ENCODE measurements around the gene COPG1.

The COPG1 gene

DNA sequence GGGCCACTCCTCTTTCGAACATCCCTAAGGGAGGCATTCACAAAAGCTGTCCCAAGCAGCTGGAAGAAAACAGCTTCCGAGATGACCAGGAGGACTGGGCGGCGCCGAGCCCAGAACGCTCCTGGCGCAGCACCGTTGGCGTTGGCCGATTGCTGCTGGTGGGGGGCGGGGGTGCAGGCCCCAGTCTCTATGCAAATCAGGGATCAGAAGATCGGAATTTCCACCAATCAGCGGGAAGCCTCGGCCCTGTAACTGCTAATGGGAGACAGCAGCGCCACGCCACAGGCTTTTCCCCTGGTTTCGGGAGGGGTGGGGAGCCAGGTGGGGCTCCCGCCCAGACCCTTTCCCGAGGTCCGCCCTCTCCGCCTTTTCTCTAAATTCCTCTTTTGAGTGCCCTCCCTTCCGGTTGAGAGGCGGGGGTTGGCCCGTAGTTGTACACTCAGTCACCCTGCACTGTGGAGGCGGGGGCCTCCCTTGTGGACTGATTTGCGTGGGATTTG, 56.2 kb downstream of the COPG1 start:
- TF ChIP-seq, protein P1, sequence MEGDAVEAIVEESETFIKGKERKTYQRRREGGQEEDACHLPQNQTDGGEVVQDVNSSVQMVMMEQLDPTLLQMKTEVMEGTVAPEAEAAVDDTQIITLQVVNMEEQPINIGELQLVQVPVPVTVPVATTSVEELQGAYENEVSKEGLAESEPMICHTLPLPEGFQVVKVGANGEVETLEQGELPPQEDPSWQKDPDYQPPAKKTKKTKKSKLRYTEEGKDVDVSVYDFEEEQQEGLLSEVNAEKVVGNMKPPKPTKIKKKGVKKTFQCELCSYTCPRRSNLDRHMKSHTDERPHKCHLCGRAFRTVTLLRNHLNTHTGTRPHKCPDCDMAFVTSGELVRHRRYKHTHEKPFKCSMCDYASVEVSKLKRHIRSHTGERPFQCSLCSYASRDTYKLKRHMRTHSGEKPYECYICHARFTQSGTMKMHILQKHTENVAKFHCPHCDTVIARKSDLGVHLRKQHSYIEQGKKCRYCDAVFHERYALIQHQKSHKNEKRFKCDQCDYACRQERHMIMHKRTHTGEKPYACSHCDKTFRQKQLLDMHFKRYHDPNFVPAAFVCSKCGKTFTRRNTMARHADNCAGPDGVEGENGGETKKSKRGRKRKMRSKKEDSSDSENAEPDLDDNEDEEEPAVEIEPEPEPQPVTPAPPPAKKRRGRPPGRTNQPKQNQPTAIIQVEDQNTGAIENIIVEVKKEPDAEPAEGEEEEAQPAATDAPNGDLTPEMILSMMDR (IDR thresholded peaks at IDR 0.05; ENCODE audit: extremely low read depth, insufficient read depth, missing control alignments): no peak
- in situ Hi-C loops (cut with MboI; ENCODE audit: low pct_unique_long_range_greater_than_20kb, low sequenced_read_pairs, unreplicated experiment): no loop called here
- peak; percentile 49 for DNase-seq (ENCODE audit: low spot score)

DNA sequence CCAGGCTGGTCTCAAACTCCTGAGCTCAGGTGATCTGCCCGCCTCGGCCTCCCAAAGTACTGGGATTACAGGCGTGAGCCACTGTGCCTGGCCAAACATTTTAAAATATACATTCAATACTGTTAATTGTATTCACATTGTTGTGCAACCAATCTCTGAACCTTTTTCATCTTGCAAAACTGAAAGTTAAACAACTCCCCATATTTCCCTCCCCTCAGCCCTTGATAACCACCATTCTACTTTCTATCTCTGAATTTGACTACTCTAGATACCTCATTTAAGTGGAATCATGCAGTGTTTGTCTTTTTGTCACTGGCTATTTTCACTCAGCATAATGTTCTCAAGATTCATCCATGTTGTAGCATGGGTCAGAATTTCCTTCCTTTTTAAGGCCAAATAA, 59.2 kb downstream of the COPG1 start:
- peak; percentile 37 for DNase-seq (ENCODE audit: low spot score)
- TF ChIP-seq, protein P1 (IDR thresholded peaks at IDR 0.05; ENCODE audit: extremely low read depth, insufficient read depth, missing control alignments): no peak
- in situ Hi-C loops (cut with MboI; ENCODE audit: low pct_unique_long_range_greater_than_20kb, low sequenced_read_pairs, unreplicated experiment): no loop called here

DNA sequence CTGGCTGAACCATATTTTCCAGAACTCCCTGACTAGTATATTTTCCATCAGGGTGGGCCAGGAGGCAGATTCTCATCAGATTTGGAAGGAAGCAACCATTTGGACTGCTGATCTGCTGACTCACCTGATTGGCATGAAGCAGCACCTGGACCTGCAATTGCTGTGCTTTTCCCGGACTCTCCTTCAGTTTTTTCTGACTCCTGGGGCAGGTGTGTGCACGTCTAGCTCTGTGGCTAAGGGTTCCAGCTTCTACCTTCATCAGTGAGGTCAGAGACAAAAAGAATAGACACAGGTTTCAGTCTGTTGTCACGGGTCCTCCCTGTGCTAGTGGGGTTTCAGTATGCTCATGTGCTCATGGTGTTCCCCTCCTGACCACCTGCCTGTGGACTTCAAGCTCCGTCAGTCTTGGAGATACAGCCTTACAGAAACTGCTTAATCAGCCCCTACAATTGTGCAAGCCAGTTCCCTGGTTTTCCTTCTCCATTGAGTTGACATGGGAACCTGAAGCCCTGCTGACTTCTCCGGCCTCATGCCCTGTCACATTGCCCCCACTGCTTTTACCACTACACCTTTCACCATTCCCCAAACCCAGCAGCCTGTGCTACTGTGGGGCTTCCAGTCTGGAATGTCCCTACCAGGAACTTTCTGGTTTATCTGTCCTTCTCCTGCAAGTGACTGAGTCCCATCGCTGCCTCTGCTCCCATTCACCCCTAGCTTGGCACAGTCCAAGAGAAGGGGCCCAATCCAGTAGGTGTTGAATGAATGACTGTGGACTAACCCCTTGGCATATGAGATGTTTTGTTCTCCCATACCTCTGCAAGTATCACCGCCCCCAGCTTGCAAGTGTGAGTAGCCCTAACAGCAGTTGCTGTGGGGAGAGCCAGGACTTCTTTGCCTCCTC, 61.0 kb downstream of the COPG1 start:
- peak; percentile 78 for DNase-seq (ENCODE audit: low spot score)
- in situ Hi-C loops (cut with MboI; ENCODE audit: low pct_unique_long_range_greater_than_20kb, low sequenced_read_pairs, unreplicated experiment): no loop called here
- TF ChIP-seq, protein P1 (IDR thresholded peaks at IDR 0.05; ENCODE audit: extremely low read depth, insufficient read depth, missing control alignments): no peak

DNA sequence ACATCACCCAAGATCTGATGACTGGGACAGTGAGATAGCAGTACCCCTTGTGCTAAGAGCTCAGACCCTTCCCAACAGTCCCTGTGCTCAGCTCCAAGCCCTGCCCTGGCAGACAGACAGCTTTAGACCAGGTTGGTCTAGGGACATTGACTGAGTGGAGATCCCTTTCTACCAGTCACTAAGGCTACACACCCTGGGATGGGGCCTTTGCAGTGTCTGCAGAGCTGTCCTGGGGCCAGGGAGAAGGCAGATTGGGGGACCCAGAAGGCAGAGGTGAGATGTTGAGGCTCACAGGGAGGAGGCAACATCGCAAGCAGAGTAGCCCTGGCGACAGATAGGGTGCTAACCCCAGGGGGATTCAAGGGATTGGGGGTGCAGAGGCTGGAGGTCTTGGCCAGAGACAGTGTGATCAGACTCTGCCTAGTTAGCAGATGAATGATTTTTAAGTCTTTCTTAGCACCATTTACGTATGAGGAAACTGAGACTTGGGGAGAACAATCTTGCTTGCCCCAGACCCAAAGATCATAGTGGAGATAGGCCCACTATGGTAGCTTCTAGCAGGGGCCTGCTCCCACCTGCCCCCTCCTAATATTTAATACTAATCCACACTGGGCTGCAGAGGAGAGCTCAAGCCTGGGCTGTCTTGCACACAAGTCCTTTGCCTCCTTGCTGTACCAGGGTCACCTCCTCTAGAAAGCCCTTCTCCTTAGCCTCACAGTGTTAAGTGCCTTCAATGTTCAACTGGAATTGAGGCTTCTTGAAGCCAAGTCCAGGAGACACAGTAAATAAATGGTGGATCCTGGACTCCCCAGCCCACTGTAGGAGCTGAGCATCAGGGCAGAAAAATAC, 61.9 kb downstream of the COPG1 start:
- TF ChIP-seq, protein P1 (IDR thresholded peaks at IDR 0.05; ENCODE audit: extremely low read depth, insufficient read depth, missing control alignments): no peak
- in situ Hi-C loops (cut with MboI; ENCODE audit: low pct_unique_long_range_greater_than_20kb, low sequenced_read_pairs, unreplicated experiment): no loop called here
- DNase-seq (ENCODE audit: low spot score): peak; percentile 11

DNA sequence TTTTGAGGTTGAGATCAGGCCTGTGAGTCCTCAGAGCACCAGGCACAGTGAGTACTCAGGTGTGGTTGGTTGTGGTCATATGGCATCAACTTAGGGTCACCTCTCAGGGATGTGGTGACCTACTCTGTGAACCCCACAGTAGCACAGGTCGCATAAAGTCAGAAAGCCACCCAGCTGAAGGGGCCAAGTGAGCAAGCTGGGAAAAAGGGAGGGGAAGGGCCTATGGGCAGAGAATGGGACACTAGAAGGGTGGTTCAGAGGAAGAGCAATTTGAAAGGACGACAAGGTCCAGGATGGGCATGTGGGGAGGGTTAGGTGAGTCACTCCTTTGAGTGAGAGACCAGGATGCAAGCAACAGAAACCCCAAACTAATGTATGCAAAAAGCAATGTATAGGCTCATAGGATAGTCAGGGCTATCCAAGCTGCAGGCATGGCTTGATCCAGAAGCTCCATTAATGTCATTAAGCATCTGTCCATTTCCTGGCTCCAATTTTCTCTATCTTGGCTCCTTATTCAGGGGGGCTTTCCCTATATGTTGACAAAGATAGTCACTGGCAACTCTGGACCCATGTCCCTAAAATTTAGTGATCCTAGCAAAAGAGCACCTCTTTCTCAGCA, 62.7 kb downstream of the COPG1 start:
- in situ Hi-C loops (cut with MboI; ENCODE audit: low pct_unique_long_range_greater_than_20kb, low sequenced_read_pairs, unreplicated experiment): no loop called here

More for the DNA sequence above, 62.7 kb downstream of the COPG1 start:
- DNase-seq (ENCODE audit: low spot score): peak; percentile 23
- TF ChIP-seq, protein P1 (IDR thresholded peaks at IDR 0.05; ENCODE audit: extremely low read depth, insufficient read depth, missing control alignments): no peak

Data from GM13977 (cell line).